ENCODE results near the gene AIPL1. TPM values are rescaled to one million over a fixed set of nuclear protein-coding genes. Genes with fewer than 3 reads are reported as not detected.

AIPL1 gene
- total and polyA plus RNA-seq, 2 experiments from 2014 or later, result not detected

DNA sequence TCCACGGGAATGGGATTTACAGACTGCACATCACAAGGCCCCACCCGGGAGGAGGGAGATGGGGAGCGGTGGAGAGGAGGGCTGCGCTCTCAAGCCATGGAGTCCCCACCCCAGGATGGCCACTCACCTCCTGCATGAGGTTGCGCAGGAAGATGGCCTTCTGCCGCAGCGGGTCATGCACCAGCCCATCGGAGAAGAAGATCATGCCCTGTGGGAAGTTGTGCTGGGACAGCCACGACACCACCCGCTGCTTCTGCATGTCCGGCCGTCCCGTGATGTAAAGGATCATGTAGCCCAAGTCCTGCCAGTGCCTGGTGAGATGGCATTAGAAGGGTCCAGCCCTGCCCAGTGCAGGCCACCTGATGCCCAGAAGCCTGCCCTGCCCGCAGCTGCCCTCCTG, 26.3 kb upstream of the AIPL1 start:
- H3K27ac ChIP-seq, result no peak overlapping the region
- H3K4me3 ChIP-seq, result no peak overlapping the region
- no peak for DNase-seq (ENCODE audit: low read depth in 1 of 2, low spot score in 1 of 2)
- H3K9me3 ChIP-seq (ENCODE audit: low read depth), result no peaks in the 10 kb centered on the region
- TF ChIP-seq, protein P1, sequence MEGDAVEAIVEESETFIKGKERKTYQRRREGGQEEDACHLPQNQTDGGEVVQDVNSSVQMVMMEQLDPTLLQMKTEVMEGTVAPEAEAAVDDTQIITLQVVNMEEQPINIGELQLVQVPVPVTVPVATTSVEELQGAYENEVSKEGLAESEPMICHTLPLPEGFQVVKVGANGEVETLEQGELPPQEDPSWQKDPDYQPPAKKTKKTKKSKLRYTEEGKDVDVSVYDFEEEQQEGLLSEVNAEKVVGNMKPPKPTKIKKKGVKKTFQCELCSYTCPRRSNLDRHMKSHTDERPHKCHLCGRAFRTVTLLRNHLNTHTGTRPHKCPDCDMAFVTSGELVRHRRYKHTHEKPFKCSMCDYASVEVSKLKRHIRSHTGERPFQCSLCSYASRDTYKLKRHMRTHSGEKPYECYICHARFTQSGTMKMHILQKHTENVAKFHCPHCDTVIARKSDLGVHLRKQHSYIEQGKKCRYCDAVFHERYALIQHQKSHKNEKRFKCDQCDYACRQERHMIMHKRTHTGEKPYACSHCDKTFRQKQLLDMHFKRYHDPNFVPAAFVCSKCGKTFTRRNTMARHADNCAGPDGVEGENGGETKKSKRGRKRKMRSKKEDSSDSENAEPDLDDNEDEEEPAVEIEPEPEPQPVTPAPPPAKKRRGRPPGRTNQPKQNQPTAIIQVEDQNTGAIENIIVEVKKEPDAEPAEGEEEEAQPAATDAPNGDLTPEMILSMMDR (IDR thresholded peaks at IDR 0.05; ENCODE audit: low read depth, low read length), result no peak
- peaks cover 10% of the 10 kb centered on the region for H3K4me1 ChIP-seq (ENCODE audit: low read depth)
- no peaks in the 10 kb centered on the region for H3K27me3 ChIP-seq
- H3K36me3 ChIP-seq, result no peaks in the 10 kb centered on the region

GRCh38 chr17:6460531-6461161, 25.7 kb upstream of the AIPL1 start:
- Histone ChIP-seq H3K9me3 (ENCODE audit: low read depth) (no peaks in the 10 kb centered on the region), H3K27ac (no peak overlapping the region), H3K4me3 (no peak overlapping the region), H3K4me1 (ENCODE audit: low read depth) (peaks cover 10% of the 10 kb centered on the region), H3K27me3 (no peaks in the 10 kb centered on the region), H3K36me3 (no peaks in the 10 kb centered on the region)
- DNase-seq (ENCODE audit: low read depth in 1 of 2, low spot score in 1 of 2), result no peak
- TF ChIP-seq, protein P1 (IDR thresholded peaks at IDR 0.05; ENCODE audit: low read depth, low read length), result no peak

DNA sequence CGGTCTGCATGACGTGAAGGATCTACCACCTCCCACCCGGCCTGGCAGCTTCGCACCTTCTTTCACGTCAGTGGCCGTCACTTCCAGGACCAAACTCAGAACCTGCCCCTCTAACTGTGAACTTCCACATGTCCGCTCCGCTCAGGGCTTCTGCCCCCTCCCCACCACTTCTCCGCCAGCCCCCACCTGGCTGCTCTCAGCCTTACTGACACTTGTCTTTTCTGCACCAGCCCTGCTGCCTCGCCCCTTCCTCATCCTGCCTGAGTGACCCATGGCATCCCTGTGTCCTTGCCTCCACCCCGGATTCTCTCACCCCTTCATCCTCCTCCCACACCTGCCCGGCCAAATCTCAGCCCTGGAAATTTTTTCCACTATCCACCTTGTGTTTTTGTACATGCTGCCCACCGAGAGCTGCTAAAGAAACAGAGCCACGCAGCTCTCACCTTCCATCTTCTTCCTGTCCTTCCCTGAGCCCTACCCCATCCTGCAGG, 23.6 kb upstream of the AIPL1 start:
- no peak overlapping the region for H3K27ac ChIP-seq
- H3K36me3 ChIP-seq, result no peaks in the 10 kb centered on the region
- no peak for DNase-seq (ENCODE audit: low read depth in 1 of 2, low spot score in 1 of 2)
- no peaks in the 10 kb centered on the region for H3K9me3 ChIP-seq (ENCODE audit: low read depth)
- TF ChIP-seq, protein P1 (IDR thresholded peaks at IDR 0.05; ENCODE audit: low read depth, low read length), result no peak
- peaks cover 10% of the 10 kb centered on the region for H3K4me1 ChIP-seq (ENCODE audit: low read depth)
- no peaks in the 10 kb centered on the region for H3K27me3 ChIP-seq
- H3K4me3 ChIP-seq, result no peak overlapping the region

- H3K4me1 ChIP-seq (ENCODE audit: low read depth), result peaks cover 10% of the 10 kb centered on the region
- H3K27ac ChIP-seq, result no peak overlapping the region
- H3K4me3 ChIP-seq, result no peak overlapping the region
- H3K36me3 ChIP-seq, result no peaks in the 10 kb centered on the region
- TF ChIP-seq, protein P1 (IDR thresholded peaks at IDR 0.05; ENCODE audit: low read depth, low read length), result no peak
- DNase-seq (ENCODE audit: low read depth in 1 of 2, low spot score in 1 of 2), result no peak
- no peaks in the 10 kb centered on the region for H3K9me3 ChIP-seq (ENCODE audit: low read depth)
- H3K27me3 ChIP-seq, result no peaks in the 10 kb centered on the region
Observed at GRCh38 chr17:6457688-6458459, 23.0 kb upstream of the AIPL1 start.

DNA sequence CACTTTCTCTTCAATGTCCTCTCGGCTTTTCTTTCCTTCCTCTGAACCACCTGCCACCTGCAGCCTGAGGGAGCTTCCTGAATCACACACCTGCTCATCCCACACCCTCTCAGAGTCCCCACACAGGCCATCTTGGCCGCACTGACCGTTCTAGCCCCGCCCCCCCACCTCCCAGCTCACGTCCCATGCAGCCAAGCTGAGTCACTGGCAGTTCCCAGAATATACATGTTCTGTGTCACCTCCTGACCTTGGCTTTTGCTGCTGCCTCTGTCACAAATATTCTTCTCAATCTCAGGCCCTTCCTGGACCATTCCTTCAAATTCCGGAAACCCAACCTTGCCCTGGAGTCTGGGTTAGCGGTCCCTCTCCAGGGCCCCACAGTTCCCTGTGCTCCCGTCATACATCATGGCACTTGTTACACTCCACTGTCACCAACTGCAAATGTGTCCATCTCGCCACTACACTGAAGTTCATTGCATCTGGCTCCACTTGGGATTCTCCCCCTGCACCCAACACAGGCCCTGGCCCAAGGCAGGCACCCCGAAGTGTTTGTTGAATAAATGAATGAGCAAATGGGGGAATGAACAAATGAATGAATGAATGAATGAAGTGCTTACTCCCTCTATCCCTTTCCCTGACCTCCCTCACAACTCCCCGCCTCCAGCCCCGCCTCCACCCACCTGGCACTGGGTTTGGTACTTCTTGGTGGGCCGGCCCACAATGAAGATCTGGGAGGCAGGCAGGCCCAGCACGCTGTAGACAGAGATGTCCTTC, 22.2 kb upstream of the AIPL1 start:
- peaks cover 10% of the 10 kb centered on the region for H3K4me1 ChIP-seq (ENCODE audit: low read depth)
- H3K4me3 ChIP-seq, result no peak overlapping the region
- no peaks in the 10 kb centered on the region for H3K36me3 ChIP-seq
- H3K27me3 ChIP-seq, result no peaks in the 10 kb centered on the region
- no peak overlapping the region for H3K27ac ChIP-seq
- TF ChIP-seq, protein P1 (IDR thresholded peaks at IDR 0.05; ENCODE audit: low read depth, low read length), result no peak
- peak in 1 of 2 donors; percentile 48 for DNase-seq (ENCODE audit: low read depth in 1 of 2, low spot score in 1 of 2)
- H3K9me3 ChIP-seq (ENCODE audit: low read depth), result no peaks in the 10 kb centered on the region

Measured in cardiac muscle cell (in vitro differentiated cells and primary cell).